PFSK-1 (cell line): ENCODE data around the gene OLFM2.

Experiments used
- FOXP2 ChIP-seq: optimal IDR thresholded peaks from 2 replicates; pipeline ENCODE3; 2011; ENCODE audit warnings: borderline replicate concordance, control low read depth, inconsistent platforms; ENCODE audit not compliant: insufficient read depth; ENCODE audit errors: extremely low read length, extremely low read depth
- POLR2AphosphoS5 ChIP-seq: IDR thresholded peaks from 2 replicates; pipeline ENCODE4 v1.6.1; 2012; ENCODE audit warnings: low read depth, mild to moderate bottlenecking, control low read depth, low read length, moderate library complexity
- REST ChIP-seq, 2 experiments: IDR thresholded peaks; 2 replicates each; pipeline versions ENCODE4 v1.6.1 to v1.8.0; 2011 to 2012; ENCODE audit warnings: low read depth in 2 of 2, low read length in 2 of 2, control low read depth in 1 of 2, inconsistent platforms in 1 of 2, mild to moderate bottlenecking in 1 of 2, moderate library complexity in 1 of 2; ENCODE audit not compliant: insufficient read depth in 1 of 2
- SIN3A ChIP-seq: IDR thresholded peaks from 2 replicates; pipeline ENCODE4 v1.6.1; 2012; ENCODE audit warnings: mild to moderate bottlenecking, low read length, moderate library complexity, borderline replicate concordance; ENCODE audit not compliant: insufficient read depth
- TAF1 ChIP-seq: IDR thresholded peaks from 2 replicates; pipeline ENCODE4 v1.6.1; 2012; ENCODE audit warnings: low read length, control low read depth, borderline replicate concordance; ENCODE audit not compliant: insufficient read depth

The OLFM2 gene

GRCh38 chr19:9913237-9914000, 22.9 kb downstream of the OLFM2 start:
- TF ChIP-seq TAF1 (no peak), FOXP2 (no peak), SIN3A (no peak), REST (IDR thresholded peaks at IDR 0.05; ENCODE audit: insufficient read depth in 1 of 2, low read depth in 2 of 2, low read length in 2 of 2) (no peak)

GRCh38 chr19:9912551-9913236, 23.6 kb downstream of the OLFM2 start:
- TF ChIP-seq TAF1 (no peak), SIN3A (no peak), POLR2AphosphoS5 (no peak), FOXP2 (no peak), REST (IDR thresholded peaks at IDR 0.05; ENCODE audit: insufficient read depth in 1 of 2, low read depth in 2 of 2, low read length in 2 of 2) (no peak)

GRCh38 chr19:9911524-9912185, 24.7 kb downstream of the OLFM2 start:
- TF ChIP-seq TAF1 (no peak), POLR2AphosphoS5 (no peak), SIN3A (no peak), FOXP2 (no peak), REST (IDR thresholded peaks at IDR 0.05; ENCODE audit: insufficient read depth in 1 of 2, low read depth in 2 of 2, low read length in 2 of 2) (no peak)

GRCh38 chr19:9910625-9911024, 25.7 kb downstream of the OLFM2 start:
- no peak for TF ChIP-seq FOXP2
- no peak for TF ChIP-seq SIN3A
- no peak for TF ChIP-seq REST (IDR thresholded peaks at IDR 0.05; ENCODE audit: insufficient read depth in 1 of 2, low read depth in 2 of 2, low read length in 2 of 2)
- TF ChIP-seq POLR2AphosphoS5 = no peak
- TF ChIP-seq TAF1 = no peak

GRCh38 chr19:9909251-9909650, 27.1 kb downstream of the OLFM2 start:
- TF ChIP-seq SIN3A (no peak), REST (IDR thresholded peaks at IDR 0.05; ENCODE audit: insufficient read depth in 1 of 2, low read depth in 2 of 2, low read length in 2 of 2) (no peak), TAF1 (no peak), POLR2AphosphoS5 (no peak), FOXP2 (no peak)
